Duodenal mucosa (tissue), 2 donors: ENCODE measurements around the gene TTLL13.
A peak's percentile ranks its signal among the peaks of the same experiment; 100 is the strongest.
"Not testable (repeated sequence)": the region's sequence is repeated elsewhere in the genome, so short reads cannot be mapped to it uniquely, and the experiment has no call there.

Source experiments
- H3K27ac ChIP-seq: one replicate; pipeline ENCODE4 v1.7.0; 2013; ENCODE audit warnings: low read depth, low read length
- H3K27me3 ChIP-seq, 2 donors: one replicate each; pipeline ENCODE4 v1.7.0; 2013; ENCODE audit warnings: low read length in 2 of 2, control low read depth in 1 of 2; ENCODE audit not compliant: insufficient read depth in 2 of 2, control insufficient read depth in 1 of 2
- H3K36me3 ChIP-seq, 2 donors: one replicate each; pipeline ENCODE4 v1.7.0; 2013; ENCODE audit warnings: low read length in 2 of 2, control low read depth in 1 of 2; ENCODE audit not compliant: insufficient read depth in 2 of 2, control insufficient read depth in 1 of 2
- H3K4me1 ChIP-seq, 2 donors: one replicate each; pipeline ENCODE4 v1.7.0; 2013; ENCODE audit warnings: low read length in 2 of 2, control low read depth in 1 of 2; ENCODE audit not compliant: insufficient read depth in 2 of 2, control insufficient read depth in 1 of 2
- H3K4me3 ChIP-seq, 2 donors: one replicate each; pipeline ENCODE4 v1.7.0; 2013; ENCODE audit warnings: low read length in 2 of 2, low read depth in 1 of 2
- H3K9ac ChIP-seq, 2 donors: one replicate each; pipeline ENCODE4 v1.7.0; 2013; ENCODE audit warnings: low read length in 2 of 2, low read depth in 1 of 2
- H3K9me3 ChIP-seq, 2 donors: one replicate each; pipeline ENCODE4 v1.7.0; 2013; ENCODE audit warnings: low read length in 2 of 2, control low read depth in 1 of 2; ENCODE audit not compliant: control insufficient read depth in 1 of 2

TTLL13 gene

GRCh38 chr15:90280743-90281142, 31.4 kb downstream of the TTLL13 start:
- not testable (repeated sequence) for H3K4me3 ChIP-seq, H3K9ac ChIP-seq, H3K36me3 ChIP-seq, H3K4me1 ChIP-seq, H3K27ac ChIP-seq, H3K9me3 ChIP-seq, H3K27me3 ChIP-seq

DNA sequence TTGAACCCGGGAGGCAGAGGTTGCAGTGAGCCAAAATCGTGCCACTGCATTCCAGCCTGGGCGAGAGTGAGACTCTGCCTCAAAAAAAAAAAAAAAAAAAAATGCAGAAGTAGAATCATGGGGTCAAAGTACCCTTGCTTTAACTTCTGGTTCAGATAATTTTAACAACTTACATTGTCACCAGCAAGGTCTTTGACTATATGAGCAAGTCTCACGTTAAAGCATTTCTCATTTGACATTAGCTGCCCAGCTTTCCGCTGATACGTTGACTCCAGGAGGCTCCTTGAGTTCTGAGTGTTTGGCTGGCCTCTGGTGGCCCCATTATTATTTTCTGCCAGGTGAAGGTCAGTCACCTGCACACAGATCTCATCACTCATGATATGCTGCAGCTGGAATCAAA, 32.3 kb downstream of the TTLL13 start:
- not testable (repeated sequence) for H3K4me1 ChIP-seq, H3K27ac ChIP-seq, H3K9me3 ChIP-seq

GRCh38 chr15:90286678-90287077, 37.3 kb downstream of the TTLL13 start:
- Histone ChIP-seq H3K4me3 (no peak overlapping the region), H3K27ac (no peak overlapping the region), H3K9me3 (no peaks in the 10 kb centered on the region), H3K27me3 (no peaks in the 10 kb centered on the region), H3K36me3 (no peaks in the 10 kb centered on the region), H3K9ac (no peak overlapping the region), H3K4me1 (peaks cover 0 to 2% of the 10 kb centered on the region in 2 donors)

More for the DNA sequence above, 32.3 kb downstream of the TTLL13 start:
- not testable (repeated sequence) for H3K9ac ChIP-seq, H3K4me3 ChIP-seq, H3K36me3 ChIP-seq, H3K27me3 ChIP-seq

GRCh38 chr15:90287101-90287500, 37.7 kb downstream of the TTLL13 start:
- no peaks in the 10 kb centered on the region for H3K27me3 ChIP-seq
- no peak overlapping the region for H3K27ac ChIP-seq
- no peak overlapping the region for H3K4me3 ChIP-seq
- H3K36me3 ChIP-seq: no peaks in the 10 kb centered on the region
- H3K4me1 ChIP-seq: no peaks in the 10 kb centered on the region
- no peaks in the 10 kb centered on the region for H3K9me3 ChIP-seq
- H3K9ac ChIP-seq: no peak overlapping the region

- no peak overlapping the region for H3K27ac ChIP-seq
- no peaks in the 10 kb centered on the region for H3K9me3 ChIP-seq
- H3K4me1 ChIP-seq: no peaks in the 10 kb centered on the region
- H3K4me3 ChIP-seq: no peak overlapping the region
- H3K36me3 ChIP-seq: no peaks in the 10 kb centered on the region
- H3K27me3 ChIP-seq: no peaks in the 10 kb centered on the region
- no peak overlapping the region for H3K9ac ChIP-seq
These were observed 38.6 kb downstream of the TTLL13 start for GRCh38 chr15:90287946-90288345.

DNA sequence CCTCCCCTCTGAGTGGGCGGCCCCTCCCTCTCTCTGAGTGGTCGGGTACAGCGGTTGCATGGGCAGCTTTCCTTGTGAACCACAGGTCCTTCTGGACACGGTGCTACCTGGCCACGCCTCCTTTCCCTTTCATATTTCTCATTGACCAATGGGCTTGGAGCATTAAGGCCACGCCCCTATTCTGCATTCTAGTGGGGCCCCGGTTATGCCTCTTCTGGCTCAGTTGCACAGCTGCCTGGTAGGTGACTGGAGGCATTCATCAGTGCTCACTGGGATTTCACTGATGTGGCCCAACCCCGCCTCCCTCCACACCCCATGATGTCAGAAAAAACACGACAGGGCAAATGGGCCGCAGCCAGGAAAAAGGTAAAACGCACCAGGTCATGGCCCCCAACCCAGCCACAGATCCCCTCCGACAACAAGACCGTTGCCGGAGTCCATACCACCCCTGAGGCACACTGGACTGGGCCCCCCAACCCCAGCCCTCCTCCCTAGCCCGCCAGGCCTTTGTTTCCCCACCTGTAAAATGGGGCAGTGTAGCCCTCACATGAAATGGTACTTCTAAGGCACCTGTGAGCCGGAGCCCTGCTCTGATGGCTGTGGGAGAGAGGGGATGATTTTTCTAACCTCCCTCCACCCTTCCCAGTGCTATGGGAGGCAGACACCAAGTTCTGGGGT, 42.5 kb downstream of the TTLL13 start:
- H3K4me3 ChIP-seq: no peak overlapping the region
- H3K4me1 ChIP-seq: peaks cover 0 to 6% of the 10 kb centered on the region in 2 donors
- no peaks in the 10 kb centered on the region for H3K36me3 ChIP-seq
- H3K9me3 ChIP-seq: no peaks in the 10 kb centered on the region
- H3K9ac ChIP-seq: no peak overlapping the region
- no peak overlapping the region for H3K27ac ChIP-seq
- no peaks in the 10 kb centered on the region for H3K27me3 ChIP-seq

DNA sequence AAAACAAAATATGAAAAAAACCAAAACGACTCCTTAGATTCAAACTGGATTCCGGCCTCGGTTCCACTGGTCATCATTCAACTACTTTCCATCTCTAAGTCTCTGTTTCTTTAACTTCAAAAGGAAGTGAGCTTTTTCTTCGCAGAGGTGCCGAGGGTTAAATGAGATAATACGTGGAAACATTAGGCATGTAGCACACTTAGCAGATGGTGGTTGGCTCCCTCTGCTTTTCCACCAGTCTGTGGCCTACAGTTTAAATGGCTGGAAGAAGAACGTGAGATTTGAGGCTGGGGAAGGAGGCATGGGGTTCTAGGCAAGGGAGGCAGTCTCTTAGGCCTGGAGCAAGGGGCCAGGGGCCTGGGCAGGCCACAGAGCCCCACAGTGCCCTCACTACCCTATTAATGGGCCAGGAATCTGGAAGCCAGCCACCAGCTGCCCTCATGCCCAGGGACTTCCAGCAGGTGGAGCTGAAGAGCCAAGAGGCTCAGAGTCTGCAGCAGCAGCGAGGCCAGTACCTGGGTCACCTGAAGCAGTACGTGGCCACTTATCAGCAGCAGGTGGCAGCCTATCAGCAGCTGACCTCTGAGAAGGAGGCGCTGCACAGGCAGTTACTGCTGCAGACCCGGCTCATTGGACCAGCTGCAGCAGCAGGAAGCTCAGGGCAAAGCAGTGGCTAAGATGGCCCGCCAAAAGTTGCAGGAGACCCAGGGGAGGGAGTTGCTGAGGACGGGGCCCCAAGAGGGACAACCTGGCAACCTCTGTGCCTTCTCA, 43.9 kb downstream of the TTLL13 start:
- H3K36me3 ChIP-seq, H3K27ac ChIP-seq, H3K9me3 ChIP-seq, H3K4me1 ChIP-seq, H3K27me3 ChIP-seq: not testable (repeated sequence)
- Histone ChIP-seq H3K9ac (peak overlapping the region; percentile 23 to 52), H3K4me3 (peak overlapping the region; percentile 58 to 61)

DNA sequence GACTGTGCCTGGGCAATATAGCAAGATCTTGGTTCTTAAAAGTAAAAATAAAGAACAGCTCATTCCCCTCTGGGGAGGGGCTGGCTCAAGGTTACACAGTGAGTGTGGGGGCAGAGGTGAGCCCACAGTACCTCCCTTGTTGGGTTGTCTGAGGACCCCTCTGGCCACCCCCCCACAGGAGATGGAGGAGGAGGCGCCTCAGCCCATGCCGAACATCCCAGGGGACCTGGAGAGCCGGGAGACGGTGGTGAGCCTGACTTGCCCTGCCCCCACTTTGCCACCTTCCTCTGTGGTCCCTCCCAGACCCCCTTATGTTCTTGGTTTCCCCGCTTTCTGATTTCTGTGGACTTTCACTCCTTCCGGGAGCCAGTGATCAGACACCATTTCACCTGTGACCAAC, 44.8 kb downstream of the TTLL13 start:
- H3K36me3 ChIP-seq: no peaks in the 10 kb centered on the region
- H3K4me3 ChIP-seq: peak overlapping the region; percentile 58 to 61
- peaks cover 0 to 6% of the 10 kb centered on the region in 2 donors for H3K4me1 ChIP-seq
- H3K27ac ChIP-seq: no peak overlapping the region
- H3K27me3 ChIP-seq: no peaks in the 10 kb centered on the region
- H3K9me3 ChIP-seq: no peaks in the 10 kb centered on the region
- peak overlapping the region; percentile 23 to 52 for H3K9ac ChIP-seq

DNA sequence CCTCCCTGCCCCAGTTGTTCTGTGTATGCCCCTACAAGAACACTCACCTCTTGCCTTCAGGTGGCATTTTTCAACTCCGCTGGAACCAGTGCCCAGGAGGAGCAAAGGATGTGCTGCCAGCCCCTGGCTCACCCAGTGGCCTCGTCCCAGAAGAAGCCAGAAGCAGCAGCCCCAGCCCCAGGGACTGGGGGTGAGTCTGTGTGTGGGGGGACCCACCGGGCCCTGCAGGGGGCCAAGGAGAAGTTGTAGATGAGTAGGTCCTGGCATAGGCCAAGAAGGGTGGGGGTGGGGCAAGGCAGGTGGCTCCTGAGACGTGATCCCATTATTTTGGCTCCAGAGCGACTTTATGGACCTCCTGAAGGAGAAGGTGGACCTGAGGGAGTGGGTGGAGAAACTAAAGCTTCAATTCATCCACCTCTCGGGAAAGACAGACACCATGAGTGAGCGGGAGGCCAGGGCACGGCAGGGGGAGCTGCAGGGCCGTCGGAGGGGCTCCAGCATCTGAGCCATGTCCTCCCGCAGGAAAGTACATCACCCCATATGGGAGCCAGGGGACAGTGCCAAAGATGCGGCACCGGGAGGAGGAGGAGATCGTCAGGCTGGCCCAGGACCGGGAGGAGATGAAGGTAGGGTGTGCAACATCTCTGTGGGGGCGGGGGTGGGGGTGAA, 45.4 kb downstream of the TTLL13 start:
- H3K9ac ChIP-seq: peak overlapping the region; percentile 23 to 52
- H3K4me1 ChIP-seq: peaks cover 0 to 6% of the 10 kb centered on the region in 2 donors
- H3K4me3 ChIP-seq: peak overlapping the region; percentile 58 to 61
- no peaks in the 10 kb centered on the region for H3K9me3 ChIP-seq
- no peaks in the 10 kb centered on the region for H3K27me3 ChIP-seq
- H3K36me3 ChIP-seq: no peaks in the 10 kb centered on the region
- no peak overlapping the region for H3K27ac ChIP-seq

DNA sequence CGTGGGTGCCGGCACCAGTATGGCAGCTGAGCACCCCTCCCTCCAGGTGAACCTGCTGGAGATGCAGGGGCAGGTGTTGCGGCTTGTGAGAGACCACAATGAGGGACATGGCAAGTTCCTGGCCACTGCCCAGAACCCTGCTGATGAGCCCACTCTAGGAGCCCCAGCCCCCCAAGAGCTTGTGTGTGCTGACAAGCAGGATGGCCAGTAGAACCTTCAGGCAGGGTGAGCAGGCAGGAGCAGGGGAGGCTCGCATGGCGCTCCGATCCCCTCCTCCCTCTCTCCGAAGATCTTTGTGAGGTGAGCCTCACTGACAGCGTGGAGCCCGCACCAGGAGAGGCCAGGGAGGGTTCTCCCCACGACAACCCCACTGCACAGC, 45.9 kb downstream of the TTLL13 start:
- Histone ChIP-seq H3K36me3 (no peaks in the 10 kb centered on the region), H3K4me1 (peaks cover 0 to 6% of the 10 kb centered on the region in 2 donors), H3K27me3 (no peaks in the 10 kb centered on the region), H3K9me3 (no peaks in the 10 kb centered on the region), H3K4me3 (peak overlapping the region; percentile 58 to 61), H3K27ac (no peak overlapping the region), H3K9ac (peak overlapping the region; percentile 15 to 43)
